Astrocyte (in vitro differentiated cells and primary cell): ENCODE measurements around the gene CIDEC.

Experiments used
- EZH2 ChIP-seq: IDR thresholded peaks from 2 replicates; pipeline ENCODE4 v1.6.1; 2012; ENCODE audit warnings: mild to moderate bottlenecking, low read length, inconsistent platforms; ENCODE audit not compliant: insufficient read depth
- TF ChIP-seq, protein P1 (sequence below): IDR thresholded peaks from 2 replicates; pipeline ENCODE4 v1.5.1; 2011; ENCODE audit warnings: low read depth, mild to moderate bottlenecking, inconsistent platforms, low read length, moderate library complexity; ENCODE audit not compliant: insufficient read depth

- TF ChIP-seq, protein P1, sequence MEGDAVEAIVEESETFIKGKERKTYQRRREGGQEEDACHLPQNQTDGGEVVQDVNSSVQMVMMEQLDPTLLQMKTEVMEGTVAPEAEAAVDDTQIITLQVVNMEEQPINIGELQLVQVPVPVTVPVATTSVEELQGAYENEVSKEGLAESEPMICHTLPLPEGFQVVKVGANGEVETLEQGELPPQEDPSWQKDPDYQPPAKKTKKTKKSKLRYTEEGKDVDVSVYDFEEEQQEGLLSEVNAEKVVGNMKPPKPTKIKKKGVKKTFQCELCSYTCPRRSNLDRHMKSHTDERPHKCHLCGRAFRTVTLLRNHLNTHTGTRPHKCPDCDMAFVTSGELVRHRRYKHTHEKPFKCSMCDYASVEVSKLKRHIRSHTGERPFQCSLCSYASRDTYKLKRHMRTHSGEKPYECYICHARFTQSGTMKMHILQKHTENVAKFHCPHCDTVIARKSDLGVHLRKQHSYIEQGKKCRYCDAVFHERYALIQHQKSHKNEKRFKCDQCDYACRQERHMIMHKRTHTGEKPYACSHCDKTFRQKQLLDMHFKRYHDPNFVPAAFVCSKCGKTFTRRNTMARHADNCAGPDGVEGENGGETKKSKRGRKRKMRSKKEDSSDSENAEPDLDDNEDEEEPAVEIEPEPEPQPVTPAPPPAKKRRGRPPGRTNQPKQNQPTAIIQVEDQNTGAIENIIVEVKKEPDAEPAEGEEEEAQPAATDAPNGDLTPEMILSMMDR = no peak
- no peak for TF ChIP-seq EZH2
These were observed 18.4 kb downstream of the CIDEC start for GRCh38 chr3:9861626-9862130.
